ENCODE measurements around the gene RELN. TPM values are rescaled to one million over a fixed set of nuclear protein-coding genes. Genes with fewer than 3 reads are reported as not detected.

Gene RELN
- total and polyA plus RNA-seq, 9 donors = 0.68 to 8.7 (median 2.7) TPM

DNA sequence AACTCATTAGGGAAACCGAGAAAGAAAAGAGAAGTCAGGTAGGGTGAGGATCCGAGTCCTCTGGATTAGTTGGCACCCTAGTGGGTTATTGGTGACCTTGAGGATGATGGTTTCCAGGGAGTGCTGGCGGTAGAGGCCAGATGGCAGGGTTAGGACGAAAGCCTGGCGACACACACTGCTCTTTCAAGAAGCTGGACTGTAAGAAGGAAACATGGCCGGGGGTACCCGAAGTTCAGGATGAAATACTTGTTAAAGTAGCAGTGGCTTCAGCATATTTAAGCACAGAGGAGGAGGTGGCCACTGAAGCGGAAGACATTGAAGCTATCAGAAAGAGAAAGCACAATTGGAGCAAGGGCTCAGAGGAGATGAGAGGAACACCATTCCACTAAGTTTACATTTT, 224.6 kb downstream of the RELN start:
- DNase-seq = no peak
- H3K4me1 ChIP-seq (ENCODE audit: insufficient read depth) = no peaks in the 10 kb centered on the region
- H3K9me3 ChIP-seq = no peaks in the 10 kb centered on the region
- no peaks in the 10 kb centered on the region for H3K36me3 ChIP-seq
- H3K4me3 ChIP-seq = no peak overlapping the region
- WGBS, 3 donors = 81 to 86% (median 85%) methylated on average over 8 of the region's 8 CpGs
- TF ChIP-seq POLR2A (IDR thresholded peaks at IDR 0.05) (no peak), EP300 (IDR thresholded peaks at IDR 0.05) (no peak)
- TF ChIP-seq, protein P1, sequence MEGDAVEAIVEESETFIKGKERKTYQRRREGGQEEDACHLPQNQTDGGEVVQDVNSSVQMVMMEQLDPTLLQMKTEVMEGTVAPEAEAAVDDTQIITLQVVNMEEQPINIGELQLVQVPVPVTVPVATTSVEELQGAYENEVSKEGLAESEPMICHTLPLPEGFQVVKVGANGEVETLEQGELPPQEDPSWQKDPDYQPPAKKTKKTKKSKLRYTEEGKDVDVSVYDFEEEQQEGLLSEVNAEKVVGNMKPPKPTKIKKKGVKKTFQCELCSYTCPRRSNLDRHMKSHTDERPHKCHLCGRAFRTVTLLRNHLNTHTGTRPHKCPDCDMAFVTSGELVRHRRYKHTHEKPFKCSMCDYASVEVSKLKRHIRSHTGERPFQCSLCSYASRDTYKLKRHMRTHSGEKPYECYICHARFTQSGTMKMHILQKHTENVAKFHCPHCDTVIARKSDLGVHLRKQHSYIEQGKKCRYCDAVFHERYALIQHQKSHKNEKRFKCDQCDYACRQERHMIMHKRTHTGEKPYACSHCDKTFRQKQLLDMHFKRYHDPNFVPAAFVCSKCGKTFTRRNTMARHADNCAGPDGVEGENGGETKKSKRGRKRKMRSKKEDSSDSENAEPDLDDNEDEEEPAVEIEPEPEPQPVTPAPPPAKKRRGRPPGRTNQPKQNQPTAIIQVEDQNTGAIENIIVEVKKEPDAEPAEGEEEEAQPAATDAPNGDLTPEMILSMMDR (IDR thresholded peaks at IDR 0.05) = no peak
- H3K27ac ChIP-seq = no peak overlapping the region
- intact Hi-C loops (cut with DNase I) = no loop called here
- no peaks in the 10 kb centered on the region for H3K27me3 ChIP-seq

DNA sequence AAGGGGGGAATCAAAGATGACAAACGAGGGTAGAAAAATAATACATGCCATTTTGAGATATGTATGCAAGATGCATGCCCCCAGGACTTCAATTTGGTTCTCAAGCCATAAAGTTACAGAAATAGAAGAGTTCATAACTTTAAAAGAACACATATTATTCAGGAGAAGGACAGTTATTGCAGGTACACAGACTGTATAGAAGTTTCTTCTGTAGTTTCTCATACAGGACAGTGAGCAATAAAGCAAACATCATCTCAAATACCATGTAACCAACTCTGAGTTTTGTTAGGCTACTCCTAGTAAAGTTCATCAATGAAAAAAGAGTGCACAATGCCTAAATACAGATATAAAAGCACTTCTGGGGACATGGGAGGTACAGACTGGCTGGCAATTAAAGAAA, 226.6 kb downstream of the RELN start:
- Histone ChIP-seq H3K27ac (no peak overlapping the region), H3K27me3 (no peaks in the 10 kb centered on the region), H3K4me3 (no peak overlapping the region), H3K4me1 (ENCODE audit: insufficient read depth) (no peaks in the 10 kb centered on the region), H3K9me3 (no peaks in the 10 kb centered on the region), H3K36me3 (no peaks in the 10 kb centered on the region)
- intact Hi-C loops (cut with DNase I) = no loop called here
- 21 to 31% (median 25%) methylated on average over 1 of the region's 1 CpG for WGBS, 3 donors
- TF ChIP-seq EP300 (IDR thresholded peaks at IDR 0.05) = no peak
- TF ChIP-seq, protein P1 (IDR thresholded peaks at IDR 0.05) = no peak
- no peak for TF ChIP-seq POLR2A (IDR thresholded peaks at IDR 0.05)
- DNase-seq = no peak

DNA sequence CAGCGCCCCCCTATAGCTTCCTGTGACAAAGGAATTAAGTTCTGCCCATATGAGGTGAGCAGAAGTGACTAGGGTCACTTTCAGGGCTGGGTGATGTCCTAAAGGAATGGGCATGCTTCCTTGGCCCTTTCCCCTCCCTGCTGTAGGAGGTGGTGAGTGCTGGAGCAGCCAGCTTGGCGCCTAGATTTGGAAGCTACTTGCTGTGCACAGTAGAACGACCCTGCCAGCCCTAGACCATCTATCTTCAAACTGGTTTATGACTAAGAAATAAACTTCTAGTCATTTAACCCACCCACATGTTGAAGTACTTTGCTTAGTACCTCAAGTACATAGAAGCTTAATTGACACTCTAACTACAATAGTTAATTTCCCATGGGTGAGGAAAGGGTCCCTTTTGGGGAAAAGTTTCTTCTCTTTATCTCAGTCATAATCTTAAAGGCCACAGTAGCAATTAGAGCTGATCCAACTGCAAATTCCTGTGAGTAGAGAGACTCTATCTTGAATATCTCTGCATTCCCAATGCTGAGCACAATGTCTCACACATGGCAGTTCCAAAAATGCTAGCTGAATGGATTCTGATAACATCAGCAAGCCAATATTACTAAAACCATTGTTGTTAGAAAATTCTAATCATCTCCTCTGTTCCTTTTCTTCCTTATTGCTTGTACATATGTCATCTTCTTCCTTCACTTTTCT, 227.2 kb downstream of the RELN start:
- 58 to 68% (median 60%) methylated on average over 3 of the region's 3 CpGs for WGBS, 3 donors

DNA sequence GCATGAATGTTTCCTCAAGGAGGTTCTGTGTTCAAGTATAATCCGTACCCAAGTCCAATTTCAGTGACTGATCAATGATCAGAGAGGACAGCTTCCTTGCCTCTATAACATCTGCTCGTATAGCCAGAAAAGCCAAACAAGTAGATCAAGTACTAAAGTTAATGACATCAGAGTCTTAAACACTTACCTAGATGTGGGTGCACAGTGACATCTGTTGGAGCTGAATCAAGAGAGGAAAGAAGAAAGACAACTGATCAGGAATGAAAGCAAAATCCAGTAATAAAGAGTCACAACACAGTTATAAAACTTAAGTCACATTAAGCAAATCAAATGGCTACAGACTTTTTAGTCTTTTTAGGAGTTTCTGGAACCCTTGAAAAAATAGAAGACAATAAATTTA, 236.5 kb downstream of the RELN start:
- H3K9me3 ChIP-seq = no peaks in the 10 kb centered on the region
- no peaks in the 10 kb centered on the region for H3K36me3 ChIP-seq
- no peaks in the 10 kb centered on the region for H3K4me1 ChIP-seq (ENCODE audit: insufficient read depth)
- TF ChIP-seq EP300 (IDR thresholded peaks at IDR 0.05) = no peak
- TF ChIP-seq, protein P1 (IDR thresholded peaks at IDR 0.05) = no peak
- no peak for TF ChIP-seq POLR2A (IDR thresholded peaks at IDR 0.05)
- H3K27ac ChIP-seq = no peak overlapping the region
- H3K4me3 ChIP-seq = no peak overlapping the region
- WGBS, 3 donors = 57 to 80% (median 63%) methylated on average over 2 of the region's 2 CpGs
- intact Hi-C loops (cut with DNase I) = no loop called here
- no peak for DNase-seq
- no peaks in the 10 kb centered on the region for H3K27me3 ChIP-seq

More for the DNA sequence above, 227.2 kb downstream of the RELN start:
- H3K27me3 ChIP-seq = no peaks in the 10 kb centered on the region
- no peaks in the 10 kb centered on the region for H3K9me3 ChIP-seq
- intact Hi-C loops (cut with DNase I) = no loop called here
- H3K36me3 ChIP-seq = no peaks in the 10 kb centered on the region
- no peak for DNase-seq
- TF ChIP-seq EP300 (IDR thresholded peaks at IDR 0.05) = no peak
- TF ChIP-seq, protein P1 (IDR thresholded peaks at IDR 0.05) = no peak
- TF ChIP-seq POLR2A (IDR thresholded peaks at IDR 0.05) = no peak
- no peak overlapping the region for H3K4me3 ChIP-seq
- H3K27ac ChIP-seq = no peak overlapping the region
- H3K4me1 ChIP-seq (ENCODE audit: insufficient read depth) = no peaks in the 10 kb centered on the region
